Natural killer cell (primary cell): ENCODE data around the gene PANK2. TPM values are rescaled to one million over a fixed set of nuclear protein-coding genes. Genes with fewer than 3 reads are reported as not detected.

Experiments
- ATAC-seq, 3 donors: fragments of 150-1000 bp in 2 of 3; fragments of 200-7000 bp in 1 of 3; cut with Tn5 transposase; 1 replicate in 1 of 3; 2 replicates in 2 of 3; pipeline ENCODE4 v1.10.0; 2021; ENCODE audit warnings: mild to moderate bottlenecking in 2 of 3, moderate library complexity in 2 of 3
- DNase-seq, 2 donors: peaks; one replicate each; pipeline versions ENCODE4 v3.0.0 to v3.0.0-alpha.2; 2013 to 2021; ENCODE audit warnings: mixed read lengths in 1 of 2
- H3K27ac ChIP-seq: one replicate; pipeline ENCODE4 v1.5.1; 2013; ENCODE audit warnings: mild to moderate bottlenecking, low read length
- H3K27me3 ChIP-seq: one replicate; pipeline ENCODE4 v1.6.1; 2013; ENCODE audit warnings: low read length; ENCODE audit not compliant: control insufficient read depth, insufficient read depth
- H3K36me3 ChIP-seq: one replicate; pipeline ENCODE4 v1.6.1; 2013; ENCODE audit warnings: low read length; ENCODE audit not compliant: control insufficient read depth, insufficient read depth
- H3K4me1 ChIP-seq: one replicate; pipeline ENCODE4 v1.6.1; 2013; ENCODE audit warnings: low read length; ENCODE audit not compliant: control insufficient read depth, insufficient read depth
- H3K4me3 ChIP-seq: one replicate; pipeline ENCODE4 v1.5.1; 2013; ENCODE audit warnings: low read length
- H3K9me3 ChIP-seq: one replicate; pipeline ENCODE4 v1.6.1; 2013; ENCODE audit warnings: low read length; ENCODE audit not compliant: control insufficient read depth, insufficient read depth
- H3K27ac Mint-ChIP-seq, 2 donors: one replicate each; pipeline ENCODE4 v1.8.0; 2022; ENCODE audit warnings: mild to moderate bottlenecking in 2 of 2, mixed read lengths in 2 of 2, moderate library complexity in 1 of 2
- H3K27me3 Mint-ChIP-seq, 2 donors: one replicate each; pipeline ENCODE4 v1.8.0; 2022; ENCODE audit warnings: low read depth in 2 of 2, mixed read lengths in 2 of 2
- H3K36me3 Mint-ChIP-seq: one replicate; pipeline ENCODE4 v1.8.0; 2022; ENCODE audit warnings: mixed read lengths
- H3K4me1 Mint-ChIP-seq, 2 donors: one replicate each; pipeline ENCODE4 v1.8.0; 2022; ENCODE audit warnings: mixed read lengths in 2 of 2
- H3K4me3 Mint-ChIP-seq: one replicate; pipeline ENCODE4 v1.8.0; 2022; ENCODE audit warnings: mild to moderate bottlenecking, moderate library complexity, mixed read lengths
- H3K9me3 Mint-ChIP-seq, 2 donors: one replicate each; pipeline ENCODE4 v1.8.0; 2022; ENCODE audit warnings: mixed read lengths in 2 of 2
- WGBS: methylation state at CpG from one replicate; pipeline ENCODE4 v1.1.7; 2013; ENCODE audit warnings: missing lambda C conversion rate; ENCODE audit not compliant: insufficient coverage; 5-methylcytosine and 5-hydroxymethylcytosine counted together
- intact Hi-C: fragments of 100-400 bp; cut with micrococcal nuclease; formaldehyde crosslinking; loops from one replicate; pipeline ENCODE4 v1.14.2; 2022
- total RNA-seq, 4 donors: library from RNA; stranded (reverse); fragments of 120-200 nt in 1 of 4; gene quantifications; one replicate each; pipeline versions ENCODE4 v1.2.3 to v1.2.4, GENCODE V29; 2013 to 2022
- TF ChIP-seq, protein P1 (sequence below): fragments of 200-600 bp; IDR thresholded peaks from one replicate; pipeline ENCODE4 v1.8.0; 2022; ENCODE audit warnings: antibody characterized with exemption

Gene PANK2
- total RNA-seq, 3 donors from 2014 or later (not counting 1 experiment from before 2014, with no cell fraction given) = 50.5 to 74.3 (median 61.3) TPM

DNA sequence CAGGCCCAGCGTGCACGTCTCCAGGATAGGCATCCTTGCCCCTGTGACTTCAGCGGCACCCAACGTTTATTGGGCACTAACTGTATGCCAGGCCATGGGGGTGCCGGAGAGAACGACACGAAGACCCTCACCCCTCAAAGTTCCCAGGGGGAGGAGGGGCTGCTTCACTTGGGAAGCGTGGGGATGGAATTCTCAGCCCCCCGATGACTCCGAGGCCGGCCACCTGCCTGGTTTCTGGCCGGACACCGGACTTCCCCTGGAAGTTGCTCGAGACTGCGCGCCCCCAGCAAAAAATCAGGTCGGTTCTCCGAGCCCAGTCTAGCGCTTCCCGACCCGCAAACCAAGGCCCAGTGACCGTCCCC, 42.8 kb upstream of the PANK2 start:
- no peaks in the 10 kb centered on the region for H3K36me3 ChIP-seq
- H3K27ac Mint-ChIP-seq = peak overlapping the region; percentile 81 to 89
- H3K9me3 Mint-ChIP-seq = no peaks in the 10 kb centered on the region
- H3K36me3 Mint-ChIP-seq = no peaks in the 10 kb centered on the region
- intact Hi-C loops = loop anchor here (2.0 to 5.0 kb wide), 2 partner anchors 26 to 49 kb away; partner anchors contain the start of genes AP5S1 and CDC25B
- H3K4me3 Mint-ChIP-seq = peak overlapping the region; percentile 89
- under 1% methylated on average over 22 of the region's 22 CpGs for whole genome bisulfite sequencing
- peak overlapping the region; percentile 85 for H3K27ac ChIP-seq
- ATAC-seq (no peak), DNase-seq (no peak)
- no peaks in the 10 kb centered on the region for H3K27me3 ChIP-seq
- H3K4me1 ChIP-seq = peaks cover 22% of the 10 kb centered on the region
- H3K9me3 ChIP-seq = no peaks in the 10 kb centered on the region
- peak overlapping the region; percentile 100 for H3K4me3 ChIP-seq
- no peaks in the 10 kb centered on the region for H3K27me3 Mint-ChIP-seq
- H3K4me1 Mint-ChIP-seq = peaks cover 16 to 31% of the 10 kb centered on the region in 2 donors
- TF ChIP-seq, protein P1, sequence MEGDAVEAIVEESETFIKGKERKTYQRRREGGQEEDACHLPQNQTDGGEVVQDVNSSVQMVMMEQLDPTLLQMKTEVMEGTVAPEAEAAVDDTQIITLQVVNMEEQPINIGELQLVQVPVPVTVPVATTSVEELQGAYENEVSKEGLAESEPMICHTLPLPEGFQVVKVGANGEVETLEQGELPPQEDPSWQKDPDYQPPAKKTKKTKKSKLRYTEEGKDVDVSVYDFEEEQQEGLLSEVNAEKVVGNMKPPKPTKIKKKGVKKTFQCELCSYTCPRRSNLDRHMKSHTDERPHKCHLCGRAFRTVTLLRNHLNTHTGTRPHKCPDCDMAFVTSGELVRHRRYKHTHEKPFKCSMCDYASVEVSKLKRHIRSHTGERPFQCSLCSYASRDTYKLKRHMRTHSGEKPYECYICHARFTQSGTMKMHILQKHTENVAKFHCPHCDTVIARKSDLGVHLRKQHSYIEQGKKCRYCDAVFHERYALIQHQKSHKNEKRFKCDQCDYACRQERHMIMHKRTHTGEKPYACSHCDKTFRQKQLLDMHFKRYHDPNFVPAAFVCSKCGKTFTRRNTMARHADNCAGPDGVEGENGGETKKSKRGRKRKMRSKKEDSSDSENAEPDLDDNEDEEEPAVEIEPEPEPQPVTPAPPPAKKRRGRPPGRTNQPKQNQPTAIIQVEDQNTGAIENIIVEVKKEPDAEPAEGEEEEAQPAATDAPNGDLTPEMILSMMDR = no peak

DNA sequence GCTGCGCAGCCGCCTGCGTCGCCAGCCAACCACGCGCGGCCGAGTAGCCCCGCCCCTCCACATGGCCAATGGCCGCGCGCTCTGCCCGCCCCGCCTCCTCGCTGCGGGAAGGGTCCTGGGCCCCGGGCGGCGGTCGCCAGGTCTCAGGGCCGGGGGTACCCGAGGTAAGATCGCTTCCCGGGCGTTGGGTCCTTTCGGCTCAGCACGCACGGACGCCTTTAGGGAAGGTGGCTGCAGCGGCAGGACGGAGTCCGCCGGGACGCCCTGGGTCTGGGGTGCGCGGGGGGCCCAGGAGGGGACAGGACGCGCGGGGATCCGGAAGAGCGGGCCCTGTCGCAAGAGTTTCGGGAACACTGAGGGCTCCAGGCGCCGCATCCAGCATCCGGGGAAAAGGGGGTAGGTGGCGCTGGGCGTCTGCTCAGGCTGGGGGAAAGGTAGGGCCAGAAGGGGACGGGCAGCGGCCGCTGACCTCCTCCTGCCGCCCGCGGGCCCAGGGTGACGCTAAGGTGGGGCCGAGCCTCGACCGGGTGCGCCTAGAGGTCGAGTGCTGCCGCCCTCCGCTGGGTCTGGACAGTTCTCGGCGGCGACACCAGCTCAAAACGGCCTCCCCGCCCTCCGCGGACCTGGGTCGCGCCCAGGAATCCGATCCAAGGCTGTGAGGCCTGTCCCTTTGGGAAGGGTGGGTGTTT, 42.3 kb upstream of the PANK2 start, which contains the start of gene MAVS:
Gene MAVS, plus strand, starts transcription at position 95 of the 689 bp plus-strand sequence. CDS start 7,791 bp downstream, outside the sequence.
- peak; percentile 87 to 92 for DNase-seq
- TF ChIP-seq, protein P1 = no peak
- Mint-ChIP-seq H3K27ac (peak within 1 kb of the TSS; percentile 81 to 89), H3K36me3 (no peaks in the 10 kb centered on the region), H3K9me3 (no peaks in the 10 kb centered on the region), H3K27me3 (no peaks in the 10 kb centered on the region), H3K4me1 (peaks cover 16 to 31% of the 10 kb centered on the region in 2 donors), H3K4me3 (peak within 1 kb of the TSS; percentile 89)
- peak; percentile 98 for ATAC-seq
- Histone ChIP-seq H3K4me3 (peak within 1 kb of the TSS; percentile 100), H3K4me1 (peaks cover 22% of the 10 kb centered on the region), H3K27ac (peak within 1 kb of the TSS; percentile 85), H3K9me3 (no peaks in the 10 kb centered on the region), H3K36me3 (no peaks in the 10 kb centered on the region), H3K27me3 (no peaks in the 10 kb centered on the region)
- intact Hi-C loops = loop anchor here (2.0 to 5.0 kb wide), 2 partner anchors 26 to 50 kb away; partner anchors contain the start of genes AP5S1 and CDC25B
- under 1% methylated on average over 72 of the region's 72 CpGs for WGBS

DNA sequence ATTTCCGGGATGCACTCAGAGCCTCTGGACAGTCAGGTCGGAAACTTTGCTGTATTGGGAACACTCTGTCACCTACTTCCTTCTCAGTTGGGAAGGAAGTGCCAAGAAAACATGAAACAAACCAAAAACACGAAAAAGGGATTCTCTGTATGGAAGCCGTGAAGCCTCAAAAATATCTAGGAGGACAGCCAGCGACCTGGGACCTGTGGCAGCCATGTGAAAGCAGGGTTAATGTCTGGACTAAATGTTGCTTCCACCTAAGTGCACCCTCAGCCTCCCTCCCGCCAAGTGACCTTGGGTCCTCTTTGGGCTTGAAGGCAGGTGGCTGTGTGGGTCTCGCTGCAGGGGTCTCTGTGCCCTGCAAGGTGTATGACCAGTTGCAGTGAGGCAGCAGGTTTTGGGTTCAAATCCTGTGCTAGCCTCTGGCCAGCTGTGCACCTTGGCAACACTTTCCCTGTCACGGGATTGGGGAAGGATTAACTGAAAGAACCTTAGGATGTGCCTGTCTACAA, 41.7 kb upstream of the PANK2 start:
- Mint-ChIP-seq H3K27me3 (no peaks in the 10 kb centered on the region), H3K9me3 (no peaks in the 10 kb centered on the region), H3K4me1 (peaks cover 16 to 31% of the 10 kb centered on the region in 2 donors), H3K4me3 (peak overlapping the region; percentile 89), H3K27ac (peak overlapping the region; percentile 81 to 89), H3K36me3 (no peaks in the 10 kb centered on the region)
- no peak for DNase-seq
- TF ChIP-seq, protein P1 = no peak
- Histone ChIP-seq H3K9me3 (no peaks in the 10 kb centered on the region), H3K4me1 (peaks cover 22% of the 10 kb centered on the region), H3K36me3 (no peaks in the 10 kb centered on the region), H3K27ac (peak overlapping the region; percentile 77), H3K27me3 (no peaks in the 10 kb centered on the region), H3K4me3 (peak overlapping the region; percentile 100)
- no peak for ATAC-seq
- intact Hi-C loops = loop anchor here (2.0 to 5.0 kb wide), 2 partner anchors 27 to 50 kb away; partner anchors contain the start of genes AP5S1 and CDC25B
- 39% methylated on average over 8 of the region's 8 CpGs for WGBS
